HG03432 (cell line): ENCODE results near the gene PRR5L.
A peak's percentile ranks its signal among the peaks of the same experiment; 100 is the strongest.

Source experiments
- ATAC-seq: cut with Tn5 transposase; IDR thresholded peaks from one replicate; pipeline ENCODE4 v1.9.1; 2021; ENCODE audit warnings: mild to moderate bottlenecking, moderate library complexity; ENCODE audit not compliant: unreplicated experiment

The PRR5L gene

GRCh38 chr11:36431429-36432092 lies 135.5 kb downstream of the PRR5L start:
- no peak for ATAC-seq

- no peak for ATAC-seq
Observed at GRCh38 chr11:36432093-36432469, 136.0 kb downstream of the PRR5L start.

GRCh38 chr11:36432738-36433137 lies 136.7 kb downstream of the PRR5L start:
- no peak for ATAC-seq

- no peak for ATAC-seq
Observed at GRCh38 chr11:36436064-36436463, 140.0 kb downstream of the PRR5L start.

GRCh38 chr11:36436589-36436988 lies 140.5 kb downstream of the PRR5L start:
- no peak for ATAC-seq

- no peak for ATAC-seq
Observed at GRCh38 chr11:36437413-36437812, 141.3 kb downstream of the PRR5L start.

- no peak for ATAC-seq
Observed at GRCh38 chr11:36438126-36438525, 142.0 kb downstream of the PRR5L start.

GRCh38 chr11:36441610-36442208 lies 145.6 kb downstream of the PRR5L start:
- ATAC-seq: peak; percentile 99

GRCh38 chr11:36443661-36444060 lies 147.6 kb downstream of the PRR5L start:
- ATAC-seq: no peak

- ATAC-seq: no peak
Observed at GRCh38 chr11:36446135-36446534, 150.0 kb downstream of the PRR5L start.

GRCh38 chr11:36447514-36447913 lies 151.4 kb downstream of the PRR5L start:
- no peak for ATAC-seq

GRCh38 chr11:36447947-36448346 lies 151.9 kb downstream of the PRR5L start:
- no peak for ATAC-seq

- no peak for ATAC-seq
Observed at GRCh38 chr11:36449561-36450096, 153.5 kb downstream of the PRR5L start.

- ATAC-seq: peak; percentile 69
Observed at GRCh38 chr11:36450110-36450572, 154.1 kb downstream of the PRR5L start.

- no peak for ATAC-seq
Observed at GRCh38 chr11:36451045-36451444, 155.0 kb downstream of the PRR5L start.

- ATAC-seq: no peak
Observed at GRCh38 chr11:36451681-36452080, 155.6 kb downstream of the PRR5L start.

- no peak for ATAC-seq
Observed at GRCh38 chr11:36452236-36452940, 156.3 kb downstream of the PRR5L start.

- no peak for ATAC-seq
Observed at GRCh38 chr11:36452961-36453360, 156.9 kb downstream of the PRR5L start.

GRCh38 chr11:36453678-36454077 lies 157.6 kb downstream of the PRR5L start:
- peak; percentile 46 for ATAC-seq

- no peak for ATAC-seq
Observed at GRCh38 chr11:36454551-36454940, 158.5 kb downstream of the PRR5L start.

GRCh38 chr11:36454941-36455631 lies 159.0 kb downstream of the PRR5L start:
- no peak for ATAC-seq
